ENCODE results near the gene CNOT4. TPM values are rescaled to one million over a fixed set of nuclear protein-coding genes. Genes with fewer than 3 reads are reported as not detected.

CNOT4 gene
- total and polyA plus RNA-seq, 2 of the 4 experiments (the other 2 are of a cell fraction), result 7.0 to 8.1 TPM

DNA sequence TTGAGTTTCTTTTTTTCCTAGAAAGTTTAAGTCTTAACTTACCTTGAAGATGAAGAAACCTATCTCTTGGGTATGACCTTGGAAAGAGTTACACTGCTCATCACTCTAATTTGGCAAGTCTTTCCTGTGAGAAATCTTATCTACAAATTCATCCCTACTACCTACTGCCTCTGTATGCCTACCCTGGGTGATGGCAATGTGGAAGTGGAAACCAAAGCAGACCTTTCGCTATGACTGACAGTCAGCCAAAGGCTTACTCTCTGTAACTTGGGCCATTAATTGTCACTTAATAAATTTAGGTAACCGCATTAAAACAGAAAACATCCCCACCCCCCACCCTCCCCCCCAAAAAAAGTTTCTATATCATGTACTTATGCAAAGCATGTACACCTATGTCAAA is 103.9 kb downstream of the CNOT4 start:
- DNase-seq (no peak), ATAC-seq (ENCODE audit: low read depth) (no peak)
- Histone ChIP-seq H3K14ac (replicated peaks; ENCODE audit: low read depth, low read length) (no peak overlapping the region), H3K4me3 (ENCODE audit: insufficient read depth, low read depth, low read length) (no peak overlapping the region), H2BK20ac (ENCODE audit: low read depth, low read length) (no peak overlapping the region), H3K18ac (ENCODE audit: low read depth, low read length) (no peak overlapping the region), H4K5ac (ENCODE audit: low read depth, low read length) (no peak overlapping the region), H3K23ac (ENCODE audit: low read depth, low read length) (no peak overlapping the region), H3K4me2 (ENCODE audit: low read depth, low read length) (no peak overlapping the region), H3K27me3 (ENCODE audit: control insufficient read depth, insufficient read depth, low read length) (no peaks in the 10 kb centered on the region), H2BK15ac (ENCODE audit: low read depth, low read length) (no peak overlapping the region), H3K9ac (ENCODE audit: low read depth, low read length) (no peak overlapping the region), H2AFZ (replicated peaks; ENCODE audit: low read length, poor library complexity) (no peak overlapping the region), H2BK120ac (ENCODE audit: low read depth, low read length) (no peak overlapping the region), H4K8ac (ENCODE audit: low read depth in 2 of 2, low read length in 2 of 2) (no peak overlapping the region), H3K4me1 (ENCODE audit: control insufficient read depth, insufficient read depth, low read length) (no peaks in the 10 kb centered on the region), H3K4ac (ENCODE audit: low read depth, low read length) (no peak overlapping the region), H3K36me3 (ENCODE audit: control insufficient read depth, insufficient read depth, low read length) (peaks cover 3% of the 10 kb centered on the region; the same call in 1 of the 2 replicates), H3K56ac (ENCODE audit: extremely low read depth, insufficient read depth, low read length) (no peak overlapping the region), H4K20me1 (ENCODE audit: insufficient read depth, low read length) (no peaks in the 10 kb centered on the region), H4K91ac (ENCODE audit: insufficient read depth, low read depth, low read length) (no peak overlapping the region), H2AK5ac (ENCODE audit: low read depth, low read length) (no peak overlapping the region), H2AK9ac (replicated peaks; ENCODE audit: low read depth, low read length, poor library complexity) (no peak overlapping the region), H3K27ac (ENCODE audit: insufficient read depth, low read length) (no peak overlapping the region), H3K9me1 (ENCODE audit: insufficient read depth, low read length) (peaks cover 6% of the 10 kb centered on the region; the same call in 1 of the 2 replicates), H3K79me1 (ENCODE audit: low read depth in 1 of 2, low read length in 2 of 2) (peaks cover 0 to 2% of the 10 kb centered on the region in 2 experiments; a peak in 2 of 4 replicates), H3K9me3 (ENCODE audit: control insufficient read depth, insufficient read depth, low read length) (no peaks in the 10 kb centered on the region), H2BK5ac (ENCODE audit: low read depth, low read length, poor library complexity, severe bottlenecking) (no peak overlapping the region)
- TF ChIP-seq FOS (IDR thresholded peaks at IDR 0.05; ENCODE audit: low read depth, low read length) (no peak), BHLHE40 (IDR thresholded peaks at IDR 0.05; ENCODE audit: low read depth, low read length) (no peak), MAFK (IDR thresholded peaks at IDR 0.05; ENCODE audit: low read depth, low read length) (no peak), CHD1 (IDR thresholded peaks at IDR 0.05; ENCODE audit: low read depth, low read length) (no peak), MXI1 (IDR thresholded peaks at IDR 0.05; ENCODE audit: borderline replicate concordance, low read depth, low read length) (no peak), SMC3 (IDR thresholded peaks at IDR 0.05; ENCODE audit: low read depth, low read length) (no peak)
- CTCF ChIA-PET, result no interaction called here
- no TSS peak for BruUV-seq (replicated peaks)
- POLR2A ChIA-PET (ENCODE audit: unreplicated experiment), result interaction anchor here (0.6 kb wide), 1 partner anchor 275 kb away, joined by 3 read pairs; no protein-coding TSS in a partner anchor
- in situ Hi-C loops (cut with MboI; ENCODE audit: low sequenced_read_pairs) (no loop called here), dilution Hi-C loops (cut with HindIII; ENCODE audit: low sequenced_read_pairs, unreplicated experiment) (no loop called here), intact Hi-C loops (cut with micrococcal nuclease) (no loop called here)
- no CpG with 5 or more reads among the region's 2 CpGs for WGBS, 2 experiments (ENCODE audit: extremely low coverage in 2 of 2, insufficient read length in 1 of 2)

All from IMR-90 (cell line).